GM06990 (cell line): Measurements from ENCODE around the gene FUT7.

ENCODE experiments used
- DNase-seq: peaks from one replicate; pipeline ENCODE4 v3.0.0-alpha.2; 2011; ENCODE audit not compliant: insufficient read length; ENCODE audit errors: extremely low read depth
- H3K27me3 ChIP-seq: replicated peaks from 2 replicates; pipeline ENCODE4 v1.6.0; 2011; ENCODE audit warnings: low read length; ENCODE audit not compliant: control insufficient read depth, insufficient read depth
- H3K36me3 ChIP-seq: 2 replicates; pipeline ENCODE4 v1.5.1; 2011; ENCODE audit warnings: low read length; ENCODE audit not compliant: control insufficient read depth, insufficient read depth
- H3K4me3 ChIP-seq: replicated peaks from 2 replicates; pipeline ENCODE4 v1.5.1; 2011; ENCODE audit warnings: low read depth, mild to moderate bottlenecking, control low read depth, low read length
- TF ChIP-seq, protein P1 (sequence below): IDR thresholded peaks from 2 replicates; pipeline ENCODE4 v1.5.1; 2011; ENCODE audit warnings: low read length, control low read depth, mild to moderate bottlenecking, inconsistent platforms; ENCODE audit not compliant: insufficient read depth, poor library complexity, severe bottlenecking

The FUT7 gene

DNA sequence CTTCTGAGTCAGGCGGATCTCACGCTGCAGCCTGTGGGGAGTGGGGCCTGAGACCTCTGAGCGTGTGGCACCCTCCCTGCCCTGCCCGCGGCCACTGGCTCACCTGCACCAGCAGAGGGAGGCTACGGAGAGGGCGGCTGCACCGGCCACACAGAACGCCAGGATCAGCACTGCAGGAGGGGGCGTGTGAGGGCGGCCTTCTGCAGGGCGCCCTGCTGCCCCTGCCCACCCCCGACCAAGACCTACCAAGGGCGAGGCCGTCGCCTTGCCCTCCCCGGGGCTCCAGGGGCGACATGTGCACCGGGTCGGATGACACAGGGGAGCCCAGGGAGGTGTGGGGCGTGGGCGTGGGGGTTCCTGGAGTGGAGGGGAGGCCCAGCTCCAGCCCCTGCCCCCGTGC, 8.7 kb upstream of the FUT7 start:
- TF ChIP-seq, protein P1, sequence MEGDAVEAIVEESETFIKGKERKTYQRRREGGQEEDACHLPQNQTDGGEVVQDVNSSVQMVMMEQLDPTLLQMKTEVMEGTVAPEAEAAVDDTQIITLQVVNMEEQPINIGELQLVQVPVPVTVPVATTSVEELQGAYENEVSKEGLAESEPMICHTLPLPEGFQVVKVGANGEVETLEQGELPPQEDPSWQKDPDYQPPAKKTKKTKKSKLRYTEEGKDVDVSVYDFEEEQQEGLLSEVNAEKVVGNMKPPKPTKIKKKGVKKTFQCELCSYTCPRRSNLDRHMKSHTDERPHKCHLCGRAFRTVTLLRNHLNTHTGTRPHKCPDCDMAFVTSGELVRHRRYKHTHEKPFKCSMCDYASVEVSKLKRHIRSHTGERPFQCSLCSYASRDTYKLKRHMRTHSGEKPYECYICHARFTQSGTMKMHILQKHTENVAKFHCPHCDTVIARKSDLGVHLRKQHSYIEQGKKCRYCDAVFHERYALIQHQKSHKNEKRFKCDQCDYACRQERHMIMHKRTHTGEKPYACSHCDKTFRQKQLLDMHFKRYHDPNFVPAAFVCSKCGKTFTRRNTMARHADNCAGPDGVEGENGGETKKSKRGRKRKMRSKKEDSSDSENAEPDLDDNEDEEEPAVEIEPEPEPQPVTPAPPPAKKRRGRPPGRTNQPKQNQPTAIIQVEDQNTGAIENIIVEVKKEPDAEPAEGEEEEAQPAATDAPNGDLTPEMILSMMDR, result no peak
- Histone ChIP-seq H3K4me3 (no peak overlapping the region), H3K36me3 (no peaks in the 10 kb centered on the region), H3K27me3 (no peaks in the 10 kb centered on the region; the same call in 1 of the 2 replicates)
- DNase-seq, result no peak

DNA sequence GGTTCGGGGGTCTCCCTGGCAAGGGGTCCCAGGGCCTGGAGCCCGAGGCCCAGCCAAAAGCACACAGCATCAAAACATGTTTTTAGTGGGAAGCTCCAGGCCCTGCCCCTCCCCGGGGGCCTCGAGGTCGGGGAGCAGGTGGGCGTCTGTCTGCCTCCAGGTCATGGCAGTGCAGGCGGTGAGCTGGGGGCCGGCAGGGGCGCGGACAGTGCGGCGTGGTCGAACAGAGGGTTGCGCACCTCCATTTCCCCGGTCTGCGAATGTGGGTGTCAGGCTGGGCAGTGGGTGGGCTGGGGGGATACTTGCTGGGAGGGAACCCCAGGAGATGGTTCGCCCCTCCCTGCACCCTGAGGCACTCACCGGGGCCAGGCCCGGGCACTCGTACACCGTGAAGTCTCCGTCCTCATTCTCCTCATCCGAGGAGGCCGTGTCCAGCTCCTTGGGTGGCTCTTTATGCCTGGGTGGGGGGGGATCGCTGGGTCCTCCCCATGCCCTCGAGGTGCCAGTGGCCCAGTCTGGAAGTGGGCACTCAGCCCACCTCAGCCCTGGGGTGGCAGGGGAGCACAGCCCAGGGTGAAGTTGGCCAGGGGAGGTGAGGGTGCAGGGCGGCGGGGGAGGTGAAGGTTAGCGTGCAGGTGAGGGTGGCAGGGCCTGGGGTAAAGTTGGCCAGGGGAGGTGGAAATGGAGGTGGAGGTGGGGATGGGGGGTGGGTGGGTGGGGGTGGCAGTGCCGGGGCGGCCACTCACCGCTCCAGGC, 7.9 kb upstream of the FUT7 start:
- Histone ChIP-seq H3K27me3 (no peaks in the 10 kb centered on the region; the same call in 1 of the 2 replicates), H3K4me3 (no peak overlapping the region), H3K36me3 (no peaks in the 10 kb centered on the region)
- TF ChIP-seq, protein P1, result no peak
- no peak for DNase-seq

DNA sequence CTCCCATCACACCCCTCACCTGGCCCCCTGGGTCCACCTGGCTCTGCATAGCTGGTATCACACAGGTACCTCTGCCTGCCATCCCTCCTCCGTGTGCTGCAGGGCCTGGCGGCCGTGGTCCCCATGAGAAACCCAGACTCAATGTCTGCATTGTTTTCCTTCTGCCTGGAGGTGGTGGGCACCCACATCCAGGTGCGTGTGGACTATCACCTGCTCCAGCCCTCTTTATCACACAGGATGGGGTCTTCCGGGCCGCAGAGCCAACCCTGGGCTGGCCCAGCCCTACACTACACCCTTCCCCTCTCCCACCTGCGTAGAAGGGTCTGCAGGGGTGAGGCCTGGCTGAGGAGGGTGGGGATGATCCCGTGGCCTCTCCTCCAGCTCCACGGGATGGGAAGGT, 7.0 kb upstream of the FUT7 start:
- no peaks in the 10 kb centered on the region for H3K36me3 ChIP-seq
- DNase-seq, result no peak
- H3K4me3 ChIP-seq, result no peak overlapping the region
- H3K27me3 ChIP-seq, result no peaks in the 10 kb centered on the region; the same call in 1 of the 2 replicates
- TF ChIP-seq, protein P1, result no peak

DNA sequence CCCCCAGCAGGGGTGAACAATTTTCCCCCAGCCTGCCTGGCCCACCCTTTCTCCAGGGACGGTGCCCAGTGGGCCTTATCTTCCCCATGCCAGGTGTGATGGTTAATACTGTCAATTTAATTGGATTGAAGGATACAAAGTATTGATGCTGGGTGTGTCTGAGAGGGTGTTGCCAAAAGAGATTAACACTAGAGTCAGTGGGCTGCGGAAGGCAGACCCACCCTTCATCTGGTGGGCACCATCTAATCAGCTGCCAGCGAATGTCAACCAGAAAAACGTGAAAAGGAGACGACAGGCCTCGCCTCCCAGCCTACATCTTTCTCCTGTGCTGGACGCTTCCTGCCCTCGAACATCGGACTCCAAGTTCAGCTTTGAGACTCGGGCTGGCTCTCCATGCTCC, 5.6 kb upstream of the FUT7 start:
- TF ChIP-seq, protein P1, result no peak
- Histone ChIP-seq H3K4me3 (no peak overlapping the region), H3K27me3 (no peaks in the 10 kb centered on the region; the same call in 1 of the 2 replicates), H3K36me3 (no peaks in the 10 kb centered on the region)
- DNase-seq, result no peak

DNA sequence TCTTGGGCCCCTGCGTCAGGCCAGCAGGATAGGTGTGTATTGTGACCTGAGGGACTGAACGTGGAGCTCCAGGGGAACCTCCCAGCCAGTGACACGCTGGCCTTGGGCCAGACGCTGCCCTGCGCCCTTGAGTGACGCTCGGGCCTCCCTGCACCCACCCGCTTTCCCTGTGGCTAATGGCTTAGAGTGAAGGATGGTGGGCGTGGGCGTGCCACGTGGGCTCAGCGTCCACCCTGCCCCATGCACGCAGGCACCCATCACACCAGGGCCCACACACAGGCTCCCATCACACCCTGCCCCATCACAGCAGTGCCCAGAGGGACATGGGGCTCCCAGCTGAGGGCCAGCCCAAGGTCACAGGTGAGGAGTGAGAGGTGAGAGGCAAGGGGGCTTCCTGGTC, 5.1 kb upstream of the FUT7 start:
- no peak for DNase-seq
- TF ChIP-seq, protein P1, result no peak
- H3K27me3 ChIP-seq, result no peaks in the 10 kb centered on the region; the same call in 1 of the 2 replicates
- no peak overlapping the region for H3K4me3 ChIP-seq
- H3K36me3 ChIP-seq, result no peaks in the 10 kb centered on the region

DNA sequence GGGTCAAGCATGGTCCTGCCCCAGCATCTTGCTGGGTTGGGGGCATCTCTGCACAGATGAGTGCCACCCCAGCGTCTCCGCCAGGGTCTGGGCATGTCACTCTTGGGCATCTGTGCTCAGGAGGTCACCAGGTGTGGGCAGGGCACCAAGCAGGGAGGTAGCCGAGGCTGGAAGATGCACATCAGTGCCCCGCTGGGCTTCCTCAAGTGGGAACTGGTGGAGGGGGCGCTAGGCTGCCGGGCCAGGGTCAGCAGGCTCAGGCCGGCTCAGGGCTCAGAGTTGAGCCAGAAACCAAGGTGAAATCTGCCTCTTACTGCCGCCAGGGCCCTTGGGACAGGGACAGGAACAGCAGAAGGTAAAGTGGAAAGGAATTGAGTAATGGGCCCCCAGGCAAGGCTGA, 4.0 kb upstream of the FUT7 start:
- H3K27me3 ChIP-seq, result no peaks in the 10 kb centered on the region; the same call in 1 of the 2 replicates
- H3K36me3 ChIP-seq, result no peaks in the 10 kb centered on the region
- no peak overlapping the region for H3K4me3 ChIP-seq
- DNase-seq, result no peak
- TF ChIP-seq, protein P1, result no peak
